HS-27A (cell line): ENCODE results near the gene ASCC2.

ENCODE experiments used
- DNase-seq: peaks from one replicate; pipeline ENCODE4 v3.0.0-alpha.2; 2012; ENCODE audit warnings: low read depth, missing footprints

ASCC2 gene

GRCh38 chr22:29816980-29817379, 21.1 kb downstream of the ASCC2 start:
- DNase-seq, result no peak

DNA sequence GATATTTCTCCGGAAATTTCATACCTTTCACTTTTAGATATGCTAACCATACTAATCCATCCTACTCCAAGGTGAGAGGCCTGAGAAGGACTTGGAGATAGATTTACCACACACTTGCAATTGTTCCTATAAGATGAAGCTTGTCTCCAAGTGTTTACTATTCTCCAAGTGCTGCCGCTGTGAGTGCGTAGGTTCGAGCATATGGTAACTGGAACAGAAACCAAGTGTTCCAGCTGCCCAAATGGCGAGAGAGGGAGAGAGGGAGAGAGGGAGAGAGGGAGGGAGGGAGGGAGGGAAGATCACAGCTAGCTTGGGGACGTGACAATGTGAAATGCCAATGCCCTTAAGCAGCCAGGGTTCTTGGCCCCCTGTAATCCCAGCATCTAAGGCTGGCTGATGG, 21.5 kb downstream of the ASCC2 start:
- DNase-seq, result no peak

DNA sequence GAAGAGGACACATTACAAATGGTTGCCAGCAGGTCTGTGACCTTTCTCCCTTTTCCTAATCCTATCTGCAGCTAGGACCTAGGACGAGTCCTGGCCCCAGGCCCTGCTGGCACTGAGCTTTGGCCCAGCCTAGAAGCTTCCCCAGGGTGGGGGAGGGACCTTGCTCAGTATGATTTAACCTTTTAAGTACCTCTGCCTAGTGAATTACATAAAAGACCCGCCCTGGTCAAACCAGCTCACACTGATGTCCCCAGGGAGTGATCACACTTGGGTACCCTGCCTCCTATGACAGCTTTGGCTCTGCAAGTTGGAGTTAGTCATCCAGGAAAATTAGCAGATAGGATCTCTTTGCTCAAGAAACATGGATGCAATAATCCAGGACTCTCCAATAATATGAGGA, 21.9 kb downstream of the ASCC2 start:
- no peak for DNase-seq

DNA sequence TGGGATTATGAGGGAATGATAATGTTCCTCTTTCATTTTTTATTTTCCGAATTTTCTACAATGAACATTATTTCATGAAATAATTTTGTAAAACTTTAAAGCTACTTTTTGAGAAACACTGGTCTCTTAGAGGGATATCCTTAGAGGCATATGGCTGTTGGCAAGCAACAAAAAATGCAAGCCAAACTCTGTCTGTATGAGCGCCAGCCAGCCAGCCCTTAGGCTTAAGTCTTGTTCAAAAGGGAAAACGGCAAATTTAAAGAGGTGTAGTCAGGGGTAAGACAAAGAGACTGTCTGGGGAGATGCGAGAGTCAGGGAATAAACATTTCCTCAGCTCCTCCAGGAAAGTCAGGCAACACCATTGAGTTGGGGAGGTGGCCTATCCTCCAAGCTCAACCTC, 22.5 kb downstream of the ASCC2 start:
- no peak for DNase-seq

DNA sequence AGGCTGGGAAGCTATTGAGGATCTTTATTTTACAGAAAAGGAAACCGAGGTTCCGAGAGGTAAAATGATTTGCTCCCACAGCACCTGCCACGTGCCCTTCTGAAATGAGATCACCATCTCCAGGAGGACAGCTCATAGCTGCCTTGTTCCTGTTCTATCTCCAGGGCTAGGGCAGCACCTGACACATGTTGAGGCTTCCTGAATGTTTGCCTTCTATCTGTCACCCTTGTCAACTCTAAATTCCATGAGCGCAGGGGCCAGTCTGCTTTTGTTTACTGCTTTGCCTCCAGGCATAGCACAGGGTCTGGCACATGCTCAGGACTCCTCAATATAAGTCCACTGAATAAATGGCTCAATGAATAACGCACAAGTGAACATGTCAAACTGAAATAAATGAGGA, 24.1 kb downstream of the ASCC2 start:
- no peak for DNase-seq

DNA sequence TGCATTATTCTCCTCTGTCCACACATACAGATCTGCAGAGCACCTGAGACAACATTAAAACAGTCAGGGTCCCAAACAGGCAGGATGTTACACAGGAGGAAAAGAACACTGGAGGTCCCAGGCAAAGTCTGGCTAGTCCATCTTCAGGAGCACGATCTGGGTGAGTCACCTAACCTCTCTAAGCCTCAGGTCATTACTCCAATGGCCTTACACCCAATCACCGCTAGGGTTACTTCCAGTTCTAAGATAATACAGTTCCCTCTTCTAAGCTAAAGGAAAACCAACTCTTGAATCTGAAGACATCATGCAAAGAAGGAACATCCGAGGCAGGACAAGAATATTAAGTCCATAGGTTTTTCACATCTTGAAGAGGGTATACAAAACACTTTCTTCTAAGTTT, 24.5 kb downstream of the ASCC2 start:
- DNase-seq, result no peak

GRCh38 chr22:29813126-29813525, 24.9 kb downstream of the ASCC2 start:
- no peak for DNase-seq

GRCh38 chr22:29811377-29811776, 26.7 kb downstream of the ASCC2 start:
- no peak for DNase-seq

GRCh38 chr22:29810216-29810615, 27.9 kb downstream of the ASCC2 start:
- DNase-seq, result no peak

GRCh38 chr22:29806196-29806595, 31.9 kb downstream of the ASCC2 start:
- no peak for DNase-seq

DNA sequence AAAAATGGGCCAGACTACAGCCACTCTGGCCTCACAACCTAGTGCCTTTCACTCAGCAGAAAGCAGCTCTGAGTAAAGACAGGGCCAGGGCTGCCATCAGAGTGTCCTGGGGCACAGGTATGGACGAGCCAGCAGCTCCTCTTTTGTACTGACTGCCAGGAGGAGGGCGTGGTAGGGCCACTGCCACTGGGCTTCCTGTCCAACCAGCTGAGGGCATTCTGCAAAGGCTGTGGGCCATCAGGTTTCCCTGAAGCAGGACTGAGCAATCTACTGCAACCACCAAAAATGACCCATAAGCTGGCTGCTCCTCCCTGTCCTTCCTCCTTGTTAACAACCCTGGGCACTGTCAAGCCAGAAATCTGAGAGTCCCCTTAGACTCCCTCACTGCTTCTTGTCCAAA, 33.1 kb downstream of the ASCC2 start:
- DNase-seq, result no peak

DNA sequence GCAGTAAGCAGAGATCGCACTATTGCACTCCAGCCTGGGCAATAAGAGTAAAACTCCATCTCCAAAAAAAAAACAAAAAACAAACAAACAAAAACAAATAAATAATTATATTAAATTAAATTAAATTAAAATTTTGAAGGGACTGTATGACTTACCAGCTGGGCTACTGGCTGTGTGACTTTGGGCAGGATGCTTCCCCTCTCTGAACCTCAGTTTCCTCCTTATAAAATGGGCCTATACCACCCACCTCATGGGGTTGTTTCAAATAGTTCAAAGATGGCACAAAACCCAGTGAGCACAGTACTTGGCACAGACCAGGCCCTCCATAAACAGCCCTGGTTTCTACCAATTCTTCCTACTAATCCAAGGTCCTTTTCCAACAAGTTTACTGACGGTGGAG, 34.9 kb downstream of the ASCC2 start:
- DNase-seq, result no peak

GRCh38 chr22:29801796-29802195, 36.3 kb downstream of the ASCC2 start:
- DNase-seq, result no peak

DNA sequence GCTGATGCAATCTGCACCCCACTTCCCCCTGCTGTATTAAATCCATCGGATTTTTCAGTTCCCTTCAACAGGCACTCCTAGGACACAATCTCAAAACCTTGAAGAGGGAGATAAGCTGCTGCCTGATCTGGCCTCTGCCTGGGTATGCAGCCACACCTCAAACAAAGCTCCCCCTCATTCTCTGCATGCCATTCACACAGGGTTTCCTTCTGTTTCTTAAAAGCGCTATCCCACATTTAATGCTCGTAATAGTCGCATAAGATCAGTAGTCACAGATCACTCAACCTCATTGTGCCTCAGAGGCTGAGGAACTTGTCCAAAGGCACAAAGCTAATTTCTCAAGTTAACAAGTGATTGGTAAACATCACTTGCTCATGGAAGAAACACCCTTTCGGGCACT, 36.9 kb downstream of the ASCC2 start:
- DNase-seq, result no peak

DNA sequence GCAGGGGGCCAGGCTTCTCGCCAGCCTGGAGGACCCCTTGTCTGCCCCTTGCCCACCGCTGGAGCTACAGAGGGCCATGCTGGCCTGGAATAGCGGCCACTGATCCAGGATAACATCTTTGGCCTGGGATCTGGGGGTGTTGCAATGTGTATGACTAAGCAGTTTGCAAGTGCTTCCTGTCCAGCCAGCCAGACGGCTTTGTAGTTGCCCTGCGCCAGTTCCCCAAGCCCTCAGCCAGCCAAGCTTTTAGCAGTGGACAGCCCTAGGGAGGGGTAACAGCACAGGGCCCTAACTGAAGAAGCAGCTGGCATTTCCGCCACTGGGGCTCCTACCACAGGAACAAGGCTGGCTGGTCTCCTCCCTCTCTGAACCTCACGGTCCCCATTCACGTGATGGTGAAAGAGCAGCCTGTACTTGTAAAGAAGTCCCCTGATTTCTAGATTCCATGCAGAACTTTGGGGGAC, 38.8 kb downstream of the ASCC2 start:
- DNase-seq, result peak; percentile 75

DNA sequence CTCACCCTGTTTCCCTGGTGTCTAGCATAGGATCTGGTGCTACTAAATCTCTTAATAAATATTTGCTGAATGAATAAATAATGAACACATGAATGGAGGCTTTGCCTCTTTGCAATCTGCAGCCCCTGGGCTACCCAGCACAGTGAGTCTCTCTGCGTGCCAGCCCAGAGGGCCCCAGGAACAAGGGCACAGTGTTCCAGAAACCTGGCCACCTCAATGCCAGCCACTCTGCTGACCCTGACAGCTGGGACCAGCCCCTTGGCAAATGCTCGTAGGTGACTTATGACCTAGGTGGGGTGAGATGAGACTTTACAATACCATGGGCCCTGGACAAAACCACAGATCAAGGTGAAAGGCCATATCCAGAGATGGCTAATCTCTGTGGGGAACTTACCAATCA, 39.3 kb downstream of the ASCC2 start:
- DNase-seq, result no peak

GRCh38 chr22:29798318-29798717, 39.8 kb downstream of the ASCC2 start:
- no peak for DNase-seq

DNA sequence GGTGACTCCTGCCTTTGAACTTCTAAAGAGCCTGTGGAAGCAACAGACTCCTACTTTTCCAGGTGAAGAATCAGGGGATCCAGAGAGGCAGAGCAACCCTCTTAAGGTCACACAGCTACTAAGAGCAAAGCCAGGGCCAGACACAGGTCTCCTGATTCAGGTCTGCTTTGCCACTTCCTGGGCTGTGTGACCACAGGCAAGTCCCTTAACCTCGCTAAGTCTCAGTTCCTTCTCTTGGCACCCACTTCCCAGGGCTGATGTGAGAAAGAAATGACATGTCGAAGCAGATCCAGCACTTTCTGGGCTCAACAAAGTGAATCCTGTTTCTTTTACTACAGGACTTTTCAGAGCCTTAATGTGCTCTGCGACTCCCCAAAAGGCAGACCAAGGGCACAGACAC, 40.7 kb downstream of the ASCC2 start:
- no peak for DNase-seq

GRCh38 chr22:29795663-29796062, 42.4 kb downstream of the ASCC2 start:
- DNase-seq, result no peak

- DNase-seq, result no peak
Measured at GRCh38 chr22:29793396-29793795, 44.7 kb downstream of the ASCC2 start.

GRCh38 chr22:29790061-29790460, 48.0 kb downstream of the ASCC2 start:
- no peak for DNase-seq

- no peak for DNase-seq
Measured at GRCh38 chr22:29788339-29789279, 49.5 kb downstream of the ASCC2 start.

DNA sequence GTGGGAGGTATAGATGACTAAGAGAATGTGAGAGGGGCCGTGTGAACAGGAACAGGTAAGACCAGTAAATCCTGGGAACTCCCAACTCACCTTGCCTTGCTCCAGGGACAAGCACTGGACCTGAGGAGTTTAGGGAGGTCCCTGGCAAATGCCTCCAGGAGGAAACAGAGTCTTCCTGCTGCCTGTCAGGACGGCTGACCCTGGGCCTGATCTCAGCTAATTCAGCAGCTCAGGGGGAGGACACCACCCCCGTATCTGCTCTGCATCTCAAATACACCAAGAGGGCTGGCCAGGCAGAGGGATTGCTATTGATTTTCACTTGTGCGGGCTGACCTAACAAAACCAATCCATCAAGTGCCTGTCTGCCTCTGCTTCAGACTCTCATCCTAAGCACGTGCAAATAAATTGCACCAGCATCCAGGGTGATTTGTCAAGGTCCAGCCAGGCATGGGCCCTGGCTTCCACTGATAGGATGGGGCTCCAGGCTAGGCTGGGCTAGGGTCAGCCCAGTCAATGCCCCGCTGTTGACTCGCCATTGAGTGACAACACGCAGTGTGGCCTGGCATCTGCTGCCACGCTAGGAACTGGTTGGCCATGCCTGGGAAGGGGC, 50.6 kb downstream of the ASCC2 start:
- no peak for DNase-seq

DNA sequence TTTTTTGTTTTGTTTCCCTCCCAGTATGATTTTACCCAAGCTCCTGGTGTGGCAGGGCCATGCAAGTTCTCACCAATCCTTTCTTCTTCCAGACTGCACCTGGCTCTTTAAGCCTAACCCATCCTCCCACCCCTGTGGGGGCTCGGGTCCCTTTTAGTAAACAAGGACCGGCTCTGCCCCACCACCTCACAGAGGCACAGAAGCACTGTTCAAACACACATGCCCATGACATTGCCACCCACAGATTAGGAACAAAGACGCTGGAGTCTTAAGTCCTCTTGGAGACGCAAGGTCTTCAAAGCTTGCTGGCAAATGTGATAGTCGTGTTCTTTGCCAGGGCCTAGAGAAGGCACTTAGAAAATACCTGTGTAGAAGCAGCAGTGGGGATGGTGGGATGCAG, 52.0 kb downstream of the ASCC2 start:
- no peak for DNase-seq
